GM23248 (cell line): ENCODE results near the gene MACROD2. TPM values are rescaled to one million over a fixed set of nuclear protein-coding genes. Genes with fewer than 3 reads are reported as not detected.

Experiments
- DNase-seq: peaks from one replicate; pipeline ENCODE4 v3.0.0-alpha.2; 2015
- H2AFZ ChIP-seq: fragments of 200-600 bp; sonication (generic); 2 replicates; pipeline ENCODE4 v1.6.1; 2016; ENCODE audit warnings: antibody characterized with exemption
- H3F3A ChIP-seq: fragments of 200-600 bp; sonication (generic); 2 replicates; pipeline ENCODE4 v1.6.1; 2016; ENCODE audit warnings: mild to moderate bottlenecking, antibody characterized with exemption, mixed run types; ENCODE audit not compliant: insufficient read depth
- H3K27ac ChIP-seq: fragments of 200-600 bp; sonication (generic); 2 replicates; pipeline ENCODE4 v1.5.1; 2016; ENCODE audit warnings: mild to moderate bottlenecking
- H3K27me3 ChIP-seq: fragments of 200-600 bp; sonication (generic); replicated peaks from 2 replicates; pipeline ENCODE4 v1.6.1; 2016; ENCODE audit warnings: mild to moderate bottlenecking; ENCODE audit not compliant: insufficient read depth
- H3K36me3 ChIP-seq: fragments of 200-600 bp; sonication (generic); 2 replicates; pipeline ENCODE4 v1.6.1; 2016; ENCODE audit warnings: low read depth, mild to moderate bottlenecking
- H3K4me1 ChIP-seq: fragments of 200-600 bp; sonication (generic); 2 replicates; pipeline ENCODE4 v1.6.1; 2016; ENCODE audit warnings: mild to moderate bottlenecking; ENCODE audit not compliant: insufficient read depth
- H3K4me2 ChIP-seq: fragments of 200-600 bp; sonication (generic); one replicate; pipeline ENCODE4 v1.6.1; 2016; ENCODE audit warnings: mild to moderate bottlenecking; ENCODE audit not compliant: unreplicated experiment
- H3K4me3 ChIP-seq: fragments of 200-600 bp; sonication (generic); 2 replicates; pipeline ENCODE4 v1.5.1; 2016; ENCODE audit warnings: mild to moderate bottlenecking
- H3K79me2 ChIP-seq: fragments of 200-600 bp; sonication (generic); 2 replicates; pipeline ENCODE4 v1.6.1; 2016; ENCODE audit warnings: mild to moderate bottlenecking; ENCODE audit not compliant: insufficient read depth
- H3K9ac ChIP-seq: fragments of 200-600 bp; sonication (generic); 2 replicates; pipeline ENCODE4 v1.6.1; 2016; ENCODE audit warnings: mild to moderate bottlenecking
- H3K9me2 ChIP-seq: fragments of 200-600 bp; sonication (generic); 2 replicates; pipeline ENCODE4 v1.6.1; 2016; ENCODE audit warnings: mixed run types, mild to moderate bottlenecking, moderate library complexity; ENCODE audit not compliant: insufficient read depth
- H3K9me3 ChIP-seq: fragments of 200-600 bp; sonication (generic); one replicate; pipeline ENCODE4 v1.6.1; 2017; ENCODE audit warnings: low read depth
- H4K20me1 ChIP-seq: fragments of 200-600 bp; sonication (generic); 2 replicates; pipeline ENCODE4 v1.6.0; 2016; ENCODE audit not compliant: insufficient read depth
- EZH2 ChIP-seq: fragments of 200-600 bp; sonication (generic); IDR thresholded peaks from 2 replicates; pipeline ENCODE4 v1.6.1; 2018; ENCODE audit warnings: antibody characterized with exemption, mild to moderate bottlenecking; ENCODE audit not compliant: insufficient read depth, poor library complexity, severe bottlenecking
- EZH2phosphoT487 ChIP-seq: fragments of 200-600 bp; sonication (generic); IDR thresholded peaks from 2 replicates; pipeline ENCODE4 v1.6.1; 2018; ENCODE audit warnings: antibody characterized with exemption, moderate library complexity, mild to moderate bottlenecking, low read depth; ENCODE audit not compliant: insufficient read depth
- WGBS, 2 experiments: methylation state at CpG; one replicate each; pipeline ENCODE4 v1.1.6; 2015 to 2017; ENCODE audit warnings: low lambda C conversion rate in 2 of 2, low coverage in 1 of 2; ENCODE audit errors: missing lambda C conversion rate in 2 of 2; 5-methylcytosine and 5-hydroxymethylcytosine counted together
- in situ Hi-C: fragments of 300-500 bp; cut with MboI; formaldehyde crosslinking; loops from 2 replicates; pipeline ENCODE4 v1.15.0; 2020
- polyA plus RNA-seq: library from polyadenylated mRNA; unstranded; fragments of >200 nt; fragmentation: Nextera tagmentation; extraction: Ambion mirVana; gene quantifications from 2 replicates; pipeline ENCODE4 v1.2.1, GENCODE V29; 2016
- total RNA-seq: library from RNA; depleted of rRNA; stranded (reverse); fragments of >200 nt; shearing (Covaris generic); gene quantifications from 2 replicates; pipeline ENCODE4 v1.2.3, GENCODE V29; 2014

MACROD2 gene
- total and polyA plus RNA-seq, 2 experiments from 2014 or later = 1.1 to 3.1 TPM

DNA sequence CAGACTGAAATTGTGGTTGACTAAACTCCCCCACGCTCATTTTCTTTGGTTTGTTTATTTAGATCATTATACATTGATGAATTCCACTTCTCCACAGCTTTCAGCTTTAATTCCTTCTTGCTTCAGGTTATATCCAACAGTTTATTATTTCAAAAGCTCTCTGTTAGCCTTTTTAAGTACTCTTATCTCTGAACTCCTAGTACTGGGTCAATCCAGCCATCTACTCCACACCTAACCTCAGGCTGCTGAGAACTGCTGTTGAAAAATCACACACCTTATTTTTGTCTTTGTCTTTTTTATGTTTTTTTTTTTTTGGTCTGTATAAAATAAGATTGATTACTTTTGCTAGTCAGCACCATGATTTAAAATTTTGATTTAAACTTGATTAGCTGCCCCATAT is 309.2 kb downstream of the MACROD2 start:
- H3K9me3 ChIP-seq = no peaks in the 10 kb centered on the region
- no peaks in the 10 kb centered on the region for H3K4me1 ChIP-seq
- H3K9me2 ChIP-seq = no peaks in the 10 kb centered on the region; the same call in none of the 2 replicates
- no peak overlapping the region for H3K27ac ChIP-seq
- DNase-seq = no peak
- 91 to 92% methylated on average over 1 of the region's 1 CpG for WGBS, 2 experiments
- H3K27me3 ChIP-seq = no peaks in the 10 kb centered on the region
- H3K36me3 ChIP-seq = no peaks in the 10 kb centered on the region
- no peak overlapping the region for H3K4me2 ChIP-seq
- no peak for TF ChIP-seq EZH2
- TF ChIP-seq EZH2phosphoT487 = no peak
- H2AFZ ChIP-seq = no peak overlapping the region
- no peaks in the 10 kb centered on the region for H3K79me2 ChIP-seq
- H3K4me3 ChIP-seq = no peak overlapping the region
- no peaks in the 10 kb centered on the region for H4K20me1 ChIP-seq
- H3K9ac ChIP-seq = no peak overlapping the region
- in situ Hi-C loops = no loop called here
- H3F3A ChIP-seq = no peaks in the 10 kb centered on the region

DNA sequence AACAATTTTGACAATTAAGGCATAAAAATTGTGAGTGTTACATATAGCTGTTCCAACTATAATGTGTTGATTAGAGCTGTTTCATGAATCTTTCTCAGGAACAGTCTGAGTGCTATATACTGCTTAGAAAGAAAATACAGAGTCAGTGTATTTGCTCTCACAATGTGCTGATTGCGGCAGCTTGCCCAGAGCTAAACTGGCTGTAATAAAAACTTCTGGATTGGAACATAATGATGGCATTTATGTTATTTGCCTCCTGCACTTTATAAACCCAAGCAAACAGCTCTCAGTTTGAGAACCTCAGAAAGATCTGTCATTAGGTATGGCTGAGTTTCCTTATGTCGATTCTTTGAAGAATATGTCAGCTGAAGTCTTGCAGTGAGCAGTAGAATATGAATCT is 312.6 kb downstream of the MACROD2 start:
- H3K9ac ChIP-seq = no peak overlapping the region
- no peaks in the 10 kb centered on the region for H3K27me3 ChIP-seq
- H3K9me2 ChIP-seq = no peaks in the 10 kb centered on the region; the same call in 1 of the 2 replicates
- H3K4me3 ChIP-seq = no peak overlapping the region
- no peak for TF ChIP-seq EZH2
- TF ChIP-seq EZH2phosphoT487 = no peak
- H3K4me1 ChIP-seq = no peaks in the 10 kb centered on the region
- H3K4me2 ChIP-seq = no peak overlapping the region
- no peak overlapping the region for H3K27ac ChIP-seq
- H3K36me3 ChIP-seq = no peaks in the 10 kb centered on the region
- WGBS, 2 experiments = 95 to 97% methylated on average over 2 of the region's 2 CpGs
- H2AFZ ChIP-seq = no peak overlapping the region
- no peaks in the 10 kb centered on the region for H4K20me1 ChIP-seq
- in situ Hi-C loops = no loop called here
- no peaks in the 10 kb centered on the region for H3F3A ChIP-seq
- H3K9me3 ChIP-seq = no peaks in the 10 kb centered on the region
- no peak for DNase-seq
- no peaks in the 10 kb centered on the region for H3K79me2 ChIP-seq

GRCh38 chr20:14310977-14311627 is 315.8 kb downstream of the MACROD2 start:
- no peak for TF ChIP-seq EZH2
- no peak for TF ChIP-seq EZH2phosphoT487
- Histone ChIP-seq H3K4me2 (no peak overlapping the region), H3K27me3 (no peaks in the 10 kb centered on the region), H4K20me1 (no peaks in the 10 kb centered on the region), H3K4me1 (no peaks in the 10 kb centered on the region), H3K79me2 (no peaks in the 10 kb centered on the region), H3F3A (no peaks in the 10 kb centered on the region), H3K27ac (no peak overlapping the region), H2AFZ (no peak overlapping the region), H3K36me3 (no peaks in the 10 kb centered on the region), H3K9ac (no peak overlapping the region), H3K9me2 (no peaks in the 10 kb centered on the region), H3K9me3 (no peaks in the 10 kb centered on the region), H3K4me3 (no peak overlapping the region)
- DNase-seq = no peak
- 92 to 97% methylated on average over 5 of the region's 5 CpGs for WGBS, 2 experiments
- in situ Hi-C loops = no loop called here

- Histone ChIP-seq H3K27me3 (no peaks in the 10 kb centered on the region), H3K9me2 (no peaks in the 10 kb centered on the region), H3K9ac (no peak overlapping the region), H4K20me1 (no peaks in the 10 kb centered on the region), H3K36me3 (no peaks in the 10 kb centered on the region), H3K4me3 (no peak overlapping the region), H3K9me3 (no peaks in the 10 kb centered on the region), H2AFZ (no peak overlapping the region), H3K27ac (no peak overlapping the region), H3F3A (no peaks in the 10 kb centered on the region), H3K4me2 (no peak overlapping the region), H3K79me2 (no peaks in the 10 kb centered on the region), H3K4me1 (no peaks in the 10 kb centered on the region)
- TF ChIP-seq EZH2 = no peak
- no peak for TF ChIP-seq EZH2phosphoT487
- in situ Hi-C loops = no loop called here
- no peak for DNase-seq
- WGBS, 2 experiments = 94 to 97% methylated on average over 2 of the region's 2 CpGs
Measured at GRCh38 chr20:14312001-14312400, 316.7 kb downstream of the MACROD2 start.
